Fibroblast of mammary gland (primary cell): Measurements from ENCODE around the gene CAPZB.

Experiments used
- DNase-seq: peaks from one replicate; pipeline ENCODE4 v3.0.0-alpha.2; 2010; ENCODE audit warnings: low read depth
- H3K4me3 ChIP-seq: 2 replicates; pipeline ENCODE4 v1.5.1; 2011; ENCODE audit warnings: low read depth, mild to moderate bottlenecking, low read length, moderate library complexity; ENCODE audit not compliant: control insufficient read depth
- CTCF ChIP-seq: conservative IDR thresholded peaks from 2 replicates; pipeline ENCODE4 v1.5.1; 2011; ENCODE audit warnings: low read depth, low read length, inconsistent platforms; ENCODE audit not compliant: control insufficient read depth, insufficient read depth

Gene CAPZB

DNA sequence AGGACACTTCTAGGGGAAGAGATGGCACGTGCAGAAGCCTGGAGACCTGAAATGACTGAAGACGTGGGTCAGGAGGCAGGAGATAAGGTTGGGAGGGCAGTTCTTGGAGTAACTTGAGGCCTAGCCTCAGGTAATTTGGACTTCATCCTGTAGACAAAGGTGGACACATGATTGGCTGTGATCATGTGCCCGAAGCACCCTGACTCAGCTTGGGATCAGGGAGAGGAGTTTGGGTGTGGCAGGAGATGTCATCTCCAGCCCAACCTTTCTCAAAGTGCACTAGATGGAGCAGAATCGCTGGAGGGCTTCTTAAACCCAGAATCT lies 171.7 kb downstream of the CAPZB start:
- TF ChIP-seq CTCF: no peak
- no peak overlapping the region for H3K4me3 ChIP-seq

GRCh38 chr1:19312782-19313635 lies 172.3 kb downstream of the CAPZB start:
- TF ChIP-seq CTCF: no peak
- peak overlapping the region; percentile 56 for H3K4me3 ChIP-seq
- DNase-seq: no peak

More for the DNA sequence above, 171.7 kb downstream of the CAPZB start:
- no peak for DNase-seq

- peak; percentile 85 for DNase-seq
- TF ChIP-seq CTCF: no peak
- H3K4me3 ChIP-seq: peak within 1 kb of the TSS; percentile 72
Observed at GRCh38 chr1:19311931-19312781, 173.2 kb downstream of the CAPZB start, which contains the start of the genes AKR7A2 and SLC66A1. AKR7A2 (minus strand) TSS chr1:19312144; CDS start chr1:19312124, 20 bp downstream. SLC66A1 (plus strand) TSS chr1:19312326; CDS start chr1:19317678, 5,352 bp downstream.

- H3K4me3 ChIP-seq: peak overlapping the region; percentile 72
- no peak for DNase-seq
- no peak for TF ChIP-seq CTCF
Observed at GRCh38 chr1:19311503-19311930, 173.8 kb downstream of the CAPZB start.

- DNase-seq: no peak
- H3K4me3 ChIP-seq: peak overlapping the region; percentile 72
- TF ChIP-seq CTCF: no peak
Observed at GRCh38 chr1:19310720-19311502, 174.4 kb downstream of the CAPZB start.

GRCh38 chr1:19310061-19310460 lies 175.3 kb downstream of the CAPZB start:
- DNase-seq: no peak
- H3K4me3 ChIP-seq: no peak overlapping the region
- TF ChIP-seq CTCF: no peak
